OCI-LY1 (cell line): ENCODE data around the gene ZNF175.

Experiments
- H2AFZ ChIP-seq: fragments of 200-600 bp; sonication (generic), shearing (Covaris generic); 2 replicates; pipeline ENCODE4 v1.6.0; 2014; ENCODE audit warnings: antibody characterized with exemption, mild to moderate bottlenecking, low read length
- H3F3A ChIP-seq: fragments of 200-600 bp; sonication (generic), shearing (Covaris generic); 2 replicates; pipeline ENCODE4 v1.6.0; 2014; ENCODE audit warnings: mild to moderate bottlenecking, antibody characterized with exemption, low read length, moderate library complexity; ENCODE audit not compliant: insufficient read depth
- H3K27ac ChIP-seq: fragments of 200-600 bp; sonication (generic); 2 replicates; pipeline ENCODE4 v1.5.1; 2014; ENCODE audit warnings: low read length, mixed run types, mild to moderate bottlenecking, low read depth; ENCODE audit not compliant: poor library complexity, severe bottlenecking
- H3K27me3 ChIP-seq: fragments of 200-600 bp; sonication (generic); 2 replicates; pipeline ENCODE4 v1.6.0; 2014; ENCODE audit warnings: antibody characterized with exemption, mild to moderate bottlenecking, low read length, moderate library complexity; ENCODE audit not compliant: insufficient read depth
- H3K36me3 ChIP-seq: fragments of 200-600 bp; sonication (generic); 2 replicates; pipeline ENCODE4 v1.6.1; 2014; ENCODE audit warnings: mild to moderate bottlenecking, antibody characterized with exemption, low read length, moderate library complexity, mixed read lengths; ENCODE audit not compliant: insufficient read depth
- H3K4me1 ChIP-seq: fragments of 200-600 bp; sonication (generic); 2 replicates; pipeline ENCODE4 v1.5.1; 2014; ENCODE audit warnings: mild to moderate bottlenecking, low read length, moderate library complexity; ENCODE audit not compliant: insufficient read depth, severe bottlenecking
- H3K4me2 ChIP-seq: fragments of 200-600 bp; sonication (generic), shearing (Covaris generic); 2 replicates; pipeline ENCODE4 v1.6.1; 2014; ENCODE audit warnings: low read length
- H3K4me3 ChIP-seq: fragments of 200-600 bp; sonication (generic); 2 replicates; pipeline ENCODE4 v1.5.1; 2014; ENCODE audit warnings: low read length, low read depth, mild to moderate bottlenecking, mixed read lengths; ENCODE audit not compliant: poor library complexity, severe bottlenecking
- H3K79me2 ChIP-seq: fragments of 200-600 bp; shearing (Covaris generic); 2 replicates; pipeline ENCODE4 v1.6.1; 2016; ENCODE audit warnings: mixed run types, low read length, mixed read lengths; ENCODE audit not compliant: insufficient read depth
- H3K9ac ChIP-seq: fragments of 200-600 bp; sonication (generic), shearing (Covaris generic); 2 replicates; pipeline ENCODE4 v1.6.1; 2014; ENCODE audit warnings: mild to moderate bottlenecking, low read length, mixed read lengths
- H3K9me2 ChIP-seq: fragments of 200-600 bp; sonication (generic), shearing (Covaris generic); 2 replicates; pipeline ENCODE4 v1.6.1; 2014; ENCODE audit warnings: low read depth, mild to moderate bottlenecking, low read length, mixed read lengths
- H3K9me3 ChIP-seq: fragments of 200-600 bp; shearing (Covaris generic); 2 replicates; pipeline ENCODE4 v1.6.1; 2014; ENCODE audit warnings: low read length, mixed read lengths
- H4K20me1 ChIP-seq: fragments of 200-600 bp; sonication (generic), shearing (Covaris generic); 2 replicates; pipeline ENCODE4 v1.6.0; 2016; ENCODE audit warnings: mild to moderate bottlenecking, low read length; ENCODE audit not compliant: insufficient read depth
- EZH2 ChIP-seq: fragments of 200-600 bp; sonication (generic), shearing (Covaris generic); IDR thresholded peaks from 2 replicates; pipeline ENCODE4 v1.8.0; 2017; ENCODE audit warnings: borderline replicate concordance, mixed run types, mild to moderate bottlenecking, antibody characterized with exemption, low read length, moderate library complexity, mixed read lengths
- TF ChIP-seq, protein P1 (sequence below): fragments of 200-600 bp; sonication (generic), shearing (Covaris generic); IDR thresholded peaks from 2 replicates; pipeline ENCODE4 v1.5.1; 2017; ENCODE audit warnings: mild to moderate bottlenecking, antibody characterized with exemption, low read length, moderate library complexity, mixed read lengths

The ZNF175 gene

DNA sequence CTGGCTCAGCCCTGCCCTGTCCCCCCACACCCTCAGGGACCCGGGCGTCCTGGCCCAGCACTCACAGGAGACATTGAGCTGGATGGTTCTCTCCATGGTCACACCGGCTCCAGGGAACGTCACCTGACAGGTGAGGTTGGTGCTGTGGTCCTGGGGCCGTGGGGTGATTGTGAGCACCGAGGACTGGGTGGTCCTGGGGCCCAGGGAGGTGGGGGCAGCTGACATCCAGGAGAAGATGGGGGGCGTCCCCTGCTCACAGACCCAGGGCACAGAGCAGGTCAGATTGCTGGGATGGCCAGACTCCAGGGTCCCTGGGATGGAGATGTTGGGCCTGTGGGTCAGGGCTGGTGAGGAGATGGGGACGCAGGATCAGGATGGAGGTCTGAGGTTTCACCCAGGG, 40.5 kb upstream of the ZNF175 start:
- no peak overlapping the region for H3K9ac ChIP-seq
- no peak for TF ChIP-seq EZH2
- TF ChIP-seq, protein P1, sequence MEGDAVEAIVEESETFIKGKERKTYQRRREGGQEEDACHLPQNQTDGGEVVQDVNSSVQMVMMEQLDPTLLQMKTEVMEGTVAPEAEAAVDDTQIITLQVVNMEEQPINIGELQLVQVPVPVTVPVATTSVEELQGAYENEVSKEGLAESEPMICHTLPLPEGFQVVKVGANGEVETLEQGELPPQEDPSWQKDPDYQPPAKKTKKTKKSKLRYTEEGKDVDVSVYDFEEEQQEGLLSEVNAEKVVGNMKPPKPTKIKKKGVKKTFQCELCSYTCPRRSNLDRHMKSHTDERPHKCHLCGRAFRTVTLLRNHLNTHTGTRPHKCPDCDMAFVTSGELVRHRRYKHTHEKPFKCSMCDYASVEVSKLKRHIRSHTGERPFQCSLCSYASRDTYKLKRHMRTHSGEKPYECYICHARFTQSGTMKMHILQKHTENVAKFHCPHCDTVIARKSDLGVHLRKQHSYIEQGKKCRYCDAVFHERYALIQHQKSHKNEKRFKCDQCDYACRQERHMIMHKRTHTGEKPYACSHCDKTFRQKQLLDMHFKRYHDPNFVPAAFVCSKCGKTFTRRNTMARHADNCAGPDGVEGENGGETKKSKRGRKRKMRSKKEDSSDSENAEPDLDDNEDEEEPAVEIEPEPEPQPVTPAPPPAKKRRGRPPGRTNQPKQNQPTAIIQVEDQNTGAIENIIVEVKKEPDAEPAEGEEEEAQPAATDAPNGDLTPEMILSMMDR = no peak
- no peaks in the 10 kb centered on the region for H3F3A ChIP-seq
- H3K79me2 ChIP-seq = no peaks in the 10 kb centered on the region
- H2AFZ ChIP-seq = no peak overlapping the region
- peaks cover 6% of the 10 kb centered on the region; the same call in 1 of the 2 replicates for H3K27me3 ChIP-seq
- no peaks in the 10 kb centered on the region for H3K9me2 ChIP-seq
- H3K4me2 ChIP-seq = no peak overlapping the region
- H3K36me3 ChIP-seq = no peaks in the 10 kb centered on the region
- H3K4me1 ChIP-seq = no peaks in the 10 kb centered on the region
- H4K20me1 ChIP-seq = no peaks in the 10 kb centered on the region
- H3K9me3 ChIP-seq = no peaks in the 10 kb centered on the region
- H3K4me3 ChIP-seq = no peak overlapping the region
- H3K27ac ChIP-seq = no peak overlapping the region

GRCh38 chr19:51531349-51532315, 39.5 kb upstream of the ZNF175 start, which contains the start of gene SIGLEC6:
Gene SIGLEC6, minus strand, starts transcription at chr19:51531670. Its CDS starts 22 bp downstream, at chr19:51531648.
- Histone ChIP-seq H3K4me3 (no peak within 1 kb of the TSS), H3K4me2 (no peak within 1 kb of the TSS)

DNA sequence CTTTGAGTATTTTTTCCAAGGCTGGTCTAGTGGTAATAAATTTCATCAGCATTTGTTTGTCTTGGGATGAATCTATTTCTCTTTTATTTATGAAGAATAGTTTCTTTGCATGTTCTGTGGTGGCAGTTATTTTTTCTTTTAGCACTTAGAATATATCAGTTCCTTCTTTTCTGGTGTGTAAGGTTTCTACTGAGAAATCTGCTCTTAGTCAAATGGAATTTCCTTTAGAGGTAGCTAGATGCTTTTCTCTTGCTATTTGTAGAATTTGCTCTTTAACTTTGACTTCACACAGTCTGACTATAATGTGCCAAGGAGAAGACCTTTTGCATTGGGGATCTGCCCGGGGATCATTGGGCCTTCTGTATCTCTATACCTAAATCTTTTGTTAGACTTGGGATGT, 35.5 kb upstream of the ZNF175 start:
- H3K4me3 ChIP-seq = no peak overlapping the region
- H3K79me2 ChIP-seq = no peaks in the 10 kb centered on the region
- no peaks in the 10 kb centered on the region for H3F3A ChIP-seq
- H3K27me3 ChIP-seq = no peaks in the 10 kb centered on the region
- H2AFZ ChIP-seq = no peak overlapping the region
- no peak overlapping the region for H3K27ac ChIP-seq
- H3K4me1 ChIP-seq = no peaks in the 10 kb centered on the region
- H3K4me2 ChIP-seq = no peak overlapping the region
- H4K20me1 ChIP-seq = no peaks in the 10 kb centered on the region
- H3K9me3 ChIP-seq = no peaks in the 10 kb centered on the region
- H3K36me3 ChIP-seq = no peaks in the 10 kb centered on the region
- TF ChIP-seq, protein P1 = no peak
- TF ChIP-seq EZH2 = no peak
- no peak overlapping the region for H3K9ac ChIP-seq
- no peaks in the 10 kb centered on the region for H3K9me2 ChIP-seq

More at GRCh38 chr19:51531349-51532315, 39.5 kb upstream of the ZNF175 start, which contains the start of gene SIGLEC6:
- no peaks in the 10 kb centered on the region for H3K9me2 ChIP-seq
- H3K4me1 ChIP-seq = no peaks in the 10 kb centered on the region
- no peaks in the 10 kb centered on the region for H3K36me3 ChIP-seq
- no peaks in the 10 kb centered on the region for H3F3A ChIP-seq
- H3K27me3 ChIP-seq = peaks cover 6% of the 10 kb centered on the region; the same call in 1 of the 2 replicates
- H3K79me2 ChIP-seq = no peaks in the 10 kb centered on the region
- H4K20me1 ChIP-seq = no peaks in the 10 kb centered on the region
- TF ChIP-seq, protein P1 = no peak
- no peak for TF ChIP-seq EZH2
- H3K27ac ChIP-seq = no peak within 1 kb of the TSS
- no peak within 1 kb of the TSS for H3K9ac ChIP-seq
- no peak within 1 kb of the TSS for H2AFZ ChIP-seq
- H3K9me3 ChIP-seq = no peaks in the 10 kb centered on the region
